Neural progenitor cell (in vitro differentiated cells): ENCODE measurements around the gene PLA2G2F.

Experiments
- EZH2 ChIP-seq: fragments of 200-600 bp; sonication (generic); IDR thresholded peaks from 2 replicates; pipeline ENCODE4 v1.6.1; 2017; ENCODE audit warnings: antibody characterized with exemption, mild to moderate bottlenecking, moderate library complexity
- EZH2phosphoT487 ChIP-seq: fragments of 200-600 bp; sonication (generic); IDR thresholded peaks from 2 replicates; pipeline ENCODE4 v1.6.1; 2017; ENCODE audit warnings: antibody characterized with exemption
- TF ChIP-seq, protein P1 (sequence below): fragments of 200-600 bp; sonication (generic); IDR thresholded peaks from 2 replicates; pipeline ENCODE4 v1.5.1; 2017; ENCODE audit warnings: antibody characterized with exemption, mild to moderate bottlenecking

- TF ChIP-seq, protein P1, sequence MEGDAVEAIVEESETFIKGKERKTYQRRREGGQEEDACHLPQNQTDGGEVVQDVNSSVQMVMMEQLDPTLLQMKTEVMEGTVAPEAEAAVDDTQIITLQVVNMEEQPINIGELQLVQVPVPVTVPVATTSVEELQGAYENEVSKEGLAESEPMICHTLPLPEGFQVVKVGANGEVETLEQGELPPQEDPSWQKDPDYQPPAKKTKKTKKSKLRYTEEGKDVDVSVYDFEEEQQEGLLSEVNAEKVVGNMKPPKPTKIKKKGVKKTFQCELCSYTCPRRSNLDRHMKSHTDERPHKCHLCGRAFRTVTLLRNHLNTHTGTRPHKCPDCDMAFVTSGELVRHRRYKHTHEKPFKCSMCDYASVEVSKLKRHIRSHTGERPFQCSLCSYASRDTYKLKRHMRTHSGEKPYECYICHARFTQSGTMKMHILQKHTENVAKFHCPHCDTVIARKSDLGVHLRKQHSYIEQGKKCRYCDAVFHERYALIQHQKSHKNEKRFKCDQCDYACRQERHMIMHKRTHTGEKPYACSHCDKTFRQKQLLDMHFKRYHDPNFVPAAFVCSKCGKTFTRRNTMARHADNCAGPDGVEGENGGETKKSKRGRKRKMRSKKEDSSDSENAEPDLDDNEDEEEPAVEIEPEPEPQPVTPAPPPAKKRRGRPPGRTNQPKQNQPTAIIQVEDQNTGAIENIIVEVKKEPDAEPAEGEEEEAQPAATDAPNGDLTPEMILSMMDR = no peak
- TF ChIP-seq EZH2 = no peak
- no peak for TF ChIP-seq EZH2phosphoT487
These were observed 15.2 kb upstream of the PLA2G2F start for GRCh38 chr1:20123722-20124455.
